Small intestine (tissue), 7 donors: ENCODE data around the gene SYNDIG1L. TPM values are rescaled to one million over a fixed set of nuclear protein-coding genes. Genes with fewer than 3 reads are reported as not detected.

Experiments used
- DNase-seq, 2 donors: peaks; one replicate each; pipeline versions ENCODE4 v3.0.0 to v3.0.0-alpha.2; 2013
- FAIRE-seq: peaks from 2 replicates; lab custom pipeline; 2012; peaks lifted over from hg19 to GRCh38; lab: Jason Lieb, UNC
- H3K27ac ChIP-seq, 3 donors: one replicate each; pipeline ENCODE4 v1.5.1; 2013; ENCODE audit warnings: low read length in 2 of 3, mild to moderate bottlenecking in 2 of 3, control low read depth in 1 of 3, inconsistent platforms in 1 of 3, low read depth in 1 of 3, moderate library complexity in 1 of 3
- H3K27me3 ChIP-seq, 3 donors: one replicate each; pipeline ENCODE4 v1.6.1; 2013; ENCODE audit warnings: low read length in 3 of 3, inconsistent platforms in 1 of 3; ENCODE audit not compliant: control insufficient read depth in 3 of 3, insufficient read depth in 3 of 3
- H3K36me3 ChIP-seq, 3 donors: one replicate each; pipeline ENCODE4 v1.6.1; 2013; ENCODE audit warnings: low read length in 3 of 3, inconsistent platforms in 1 of 3, low read depth in 1 of 3, mild to moderate bottlenecking in 1 of 3, moderate library complexity in 1 of 3; ENCODE audit not compliant: control insufficient read depth in 3 of 3, insufficient read depth in 2 of 3
- H3K4me1 ChIP-seq, 3 donors: one replicate each; pipeline ENCODE4 v1.6.1; 2013; ENCODE audit warnings: low read length in 2 of 3, inconsistent platforms in 1 of 3, low read depth in 1 of 3, mild to moderate bottlenecking in 1 of 3, moderate library complexity in 1 of 3; ENCODE audit not compliant: control insufficient read depth in 3 of 3, insufficient read depth in 2 of 3
- H3K4me3 ChIP-seq, 3 donors: one replicate each; pipeline ENCODE4 v1.5.1; 2013; ENCODE audit warnings: low read length in 3 of 3, control low read depth in 1 of 3, inconsistent platforms in 1 of 3, low read depth in 1 of 3, mild to moderate bottlenecking in 1 of 3, moderate library complexity in 1 of 3
- H3K9me3 ChIP-seq, 2 donors: one replicate each; pipeline ENCODE4 v1.6.1; 2013; ENCODE audit warnings: low read depth in 1 of 2, low read length in 1 of 2; ENCODE audit not compliant: control insufficient read depth in 2 of 2, insufficient read depth in 1 of 2
- WGBS, 3 donors: extraction: QIAGEN DNeasy Blood & Tissue Kit; methylation state at CpG; one replicate each; pipeline ENCODE4 v1.1.7; 2013; 5-methylcytosine and 5-hydroxymethylcytosine counted together
- polyA plus RNA-seq, 4 donors: library from polyadenylated mRNA; stranded (reverse) in 3 of 4; unstranded in 1 of 4; fragments of 200-250 nt in 3 of 4; fragments of 120-200 nt in 1 of 4; gene quantifications; one replicate each; pipeline versions ENCODE4 v1.2.1 to v1.2.3, GENCODE V29; 2013
- donor health status: healthy with polysubstance abuse.
- donor health status: control.
- donor health status: control.
- donor health status: Bipolar disorder and iron deficiency.
- donor health status: healthy.

Gene SYNDIG1L
- polyA plus RNA-seq, 4 donors, result 0.06 to 3.0 TPM; not detected in 2

DNA sequence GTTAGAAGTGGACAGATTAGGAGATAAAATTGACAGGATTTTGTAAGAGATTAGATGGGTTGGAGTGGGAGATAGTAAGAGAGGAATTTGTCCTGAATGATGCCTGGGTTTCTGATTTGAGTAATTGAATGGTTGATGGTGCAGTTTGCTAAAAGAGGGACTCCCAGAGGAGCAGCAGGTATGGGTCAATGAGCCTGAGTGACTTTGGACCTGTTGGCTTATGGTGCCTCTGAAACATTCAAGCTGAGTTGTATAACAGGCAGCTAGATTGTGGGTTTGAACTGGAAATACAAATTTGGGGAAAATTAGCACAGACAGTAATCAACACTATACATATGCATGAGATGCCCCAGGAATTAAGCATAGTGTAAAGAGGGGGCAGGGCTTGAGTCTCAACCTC, 16.7 kb upstream of the SYNDIG1L start:
- Histone ChIP-seq H3K27ac (no peak overlapping the region), H3K36me3 (no peaks in the 10 kb centered on the region), H3K9me3 (no peaks in the 10 kb centered on the region), H3K4me1 (no peaks in the 10 kb centered on the region), H3K4me3 (no peak overlapping the region), H3K27me3 (no peaks in the 10 kb centered on the region)
- FAIRE-seq (no peak), DNase-seq (no peak)

DNA sequence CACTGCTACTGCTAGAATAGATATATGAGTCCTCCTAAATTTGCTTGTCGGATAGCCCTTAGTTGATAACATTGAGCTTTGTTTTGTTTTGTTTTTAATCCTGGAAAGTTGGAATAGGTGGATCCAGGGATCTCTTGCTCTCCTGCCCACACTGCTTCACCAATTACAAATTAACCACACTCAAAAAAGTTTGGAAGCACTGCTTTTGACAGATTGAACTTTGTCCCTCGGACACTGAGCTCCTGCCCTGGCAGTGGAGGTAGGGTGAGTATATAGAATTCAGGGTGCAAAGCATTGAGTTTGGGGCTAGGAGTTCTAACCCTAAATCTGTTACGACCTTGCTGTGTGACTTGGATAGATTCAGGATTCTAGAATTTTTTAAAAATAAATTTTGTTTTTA, 15.1 kb upstream of the SYNDIG1L start:
- Histone ChIP-seq H3K9me3 (no peaks in the 10 kb centered on the region), H3K27ac (no peak overlapping the region), H3K27me3 (no peaks in the 10 kb centered on the region), H3K36me3 (no peaks in the 10 kb centered on the region), H3K4me3 (no peak overlapping the region), H3K4me1 (no peaks in the 10 kb centered on the region)
- 67 to 76% (median 68%) methylated on average over 3 of the region's 3 CpGs for WGBS, 3 donors
- DNase-seq, result no peak
- FAIRE-seq, result no peak

DNA sequence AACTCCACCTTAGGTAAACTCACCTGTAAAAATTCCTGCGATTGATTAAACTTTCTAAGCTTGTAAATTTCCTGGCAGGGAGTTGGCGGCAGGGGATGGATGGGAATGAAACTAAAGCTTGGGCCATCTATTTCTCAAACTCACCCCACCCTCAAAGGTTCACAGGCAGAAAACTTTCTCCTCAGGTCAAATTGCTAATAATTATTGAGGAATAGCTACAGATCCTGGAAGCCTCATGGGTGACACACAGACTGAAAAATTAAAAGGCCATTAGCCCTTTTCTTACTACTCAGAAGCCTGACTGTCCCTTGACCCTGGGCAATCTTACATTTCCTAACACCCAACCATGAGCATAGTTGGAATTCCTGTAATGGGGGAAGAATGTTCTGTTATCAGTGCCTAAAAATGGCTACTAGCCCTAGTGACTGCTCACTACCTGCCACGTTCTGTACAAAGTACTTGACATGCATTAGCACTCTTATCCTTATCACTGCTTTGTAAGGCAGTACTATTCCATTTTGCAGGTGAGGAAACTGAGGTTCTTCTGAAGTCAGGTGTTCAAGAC, 12.4 kb upstream of the SYNDIG1L start:
- WGBS, 3 donors, result 27 to 57% (median 39%) methylated on average over 3 of the region's 3 CpGs
- no peaks in the 10 kb centered on the region for H3K9me3 ChIP-seq
- no peak overlapping the region for H3K4me3 ChIP-seq
- FAIRE-seq (no peak), DNase-seq (no peak)
- no peaks in the 10 kb centered on the region for H3K4me1 ChIP-seq
- no peak overlapping the region for H3K27ac ChIP-seq
- no peaks in the 10 kb centered on the region for H3K36me3 ChIP-seq
- H3K27me3 ChIP-seq, result peaks cover 0 to 3% (median 0%) of the 10 kb centered on the region in 3 donors

- H3K4me1 ChIP-seq, result no peaks in the 10 kb centered on the region
- WGBS, 3 donors, result 22 to 35% (median 22%) methylated on average over 3 of the region's 3 CpGs
- no peak overlapping the region for H3K4me3 ChIP-seq
- no peaks in the 10 kb centered on the region for H3K36me3 ChIP-seq
- peaks cover 0 to 3% (median 0%) of the 10 kb centered on the region in 3 donors for H3K27me3 ChIP-seq
- no peaks in the 10 kb centered on the region for H3K9me3 ChIP-seq
- DNase-seq (no peak), FAIRE-seq (no peak)
- H3K27ac ChIP-seq, result no peak overlapping the region
Observed at GRCh38 chr14:74437496-74438053, 11.6 kb upstream of the SYNDIG1L start.

DNA sequence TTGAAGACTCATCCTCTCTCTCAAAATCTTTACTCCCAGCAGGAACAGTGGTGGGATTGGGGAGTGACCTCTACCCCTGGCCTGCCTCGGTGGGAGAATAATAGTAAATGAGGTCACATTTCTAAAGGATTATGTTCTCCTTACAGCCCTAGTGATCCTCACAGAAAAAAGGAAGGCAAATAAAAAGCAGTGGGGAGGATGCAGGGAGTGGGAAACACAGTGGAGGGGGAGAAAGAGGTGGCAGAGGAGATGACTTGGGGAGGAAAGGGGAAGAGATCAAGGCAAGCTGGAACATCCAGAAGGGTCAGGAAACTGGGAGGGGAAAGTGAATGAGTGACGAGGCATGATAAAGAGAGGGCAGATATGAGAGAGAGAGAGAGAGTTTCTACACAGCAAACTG, 8.3 kb upstream of the SYNDIG1L start:
- Histone ChIP-seq H3K27me3 (peaks cover 0 to 3% (median under 1%) of the 10 kb centered on the region in 3 donors), H3K27ac (no peak overlapping the region), H3K4me3 (no peak overlapping the region), H3K4me1 (no peaks in the 10 kb centered on the region), H3K9me3 (no peaks in the 10 kb centered on the region), H3K36me3 (no peaks in the 10 kb centered on the region)
- no peak for DNase-seq
- 18 to 35% (median 26%) methylated on average over 2 of the region's 2 CpGs for WGBS, 3 donors
- no peak for FAIRE-seq

GRCh38 chr14:74429991-74430390, 4.0 kb upstream of the SYNDIG1L start:
- H3K4me3 ChIP-seq, result no peak overlapping the region
- no peaks in the 10 kb centered on the region for H3K36me3 ChIP-seq
- H3K27ac ChIP-seq, result no peak overlapping the region
- no peaks in the 10 kb centered on the region for H3K9me3 ChIP-seq
- H3K27me3 ChIP-seq, result peaks cover 0 to 23% (median 11%) of the 10 kb centered on the region in 3 donors
- FAIRE-seq, result no peak
- no peaks in the 10 kb centered on the region for H3K4me1 ChIP-seq
- no peak for DNase-seq
- WGBS, 3 donors, result 83 to 88% (median 85%) methylated on average over 7 of the region's 7 CpGs

DNA sequence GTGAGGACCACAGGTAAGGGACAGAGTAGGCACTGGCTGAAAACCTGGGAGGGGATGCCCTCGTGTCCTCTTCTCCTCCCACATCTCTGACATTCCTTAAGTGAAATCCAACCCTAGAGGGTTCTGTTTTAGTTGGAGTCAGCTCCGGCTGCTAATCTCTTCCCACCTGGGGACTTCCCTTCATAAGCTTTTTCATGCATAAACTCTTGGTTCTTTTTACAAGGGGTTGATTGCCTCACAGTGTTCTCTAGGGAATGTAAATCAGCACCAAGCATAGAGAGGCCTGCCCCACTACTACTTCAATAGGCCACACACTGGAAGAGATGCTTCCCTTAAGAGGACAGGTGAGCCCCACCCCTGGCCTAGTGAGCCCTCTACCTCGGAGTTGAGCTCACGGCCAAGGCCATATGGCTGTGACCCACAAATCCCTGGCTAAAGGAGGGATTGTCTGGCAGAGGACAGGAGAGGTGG, 3.2 kb upstream of the SYNDIG1L start:
- FAIRE-seq (no peak), DNase-seq (no peak)
- WGBS, 3 donors, result 36 to 49% (median 46%) methylated on average over 4 of the region's 4 CpGs
- Histone ChIP-seq H3K27ac (no peak overlapping the region), H3K4me1 (no peaks in the 10 kb centered on the region), H3K36me3 (no peaks in the 10 kb centered on the region), H3K27me3 (peaks cover 0 to 27% (median 12%) of the 10 kb centered on the region in 3 donors), H3K4me3 (no peak overlapping the region), H3K9me3 (no peaks in the 10 kb centered on the region)

DNA sequence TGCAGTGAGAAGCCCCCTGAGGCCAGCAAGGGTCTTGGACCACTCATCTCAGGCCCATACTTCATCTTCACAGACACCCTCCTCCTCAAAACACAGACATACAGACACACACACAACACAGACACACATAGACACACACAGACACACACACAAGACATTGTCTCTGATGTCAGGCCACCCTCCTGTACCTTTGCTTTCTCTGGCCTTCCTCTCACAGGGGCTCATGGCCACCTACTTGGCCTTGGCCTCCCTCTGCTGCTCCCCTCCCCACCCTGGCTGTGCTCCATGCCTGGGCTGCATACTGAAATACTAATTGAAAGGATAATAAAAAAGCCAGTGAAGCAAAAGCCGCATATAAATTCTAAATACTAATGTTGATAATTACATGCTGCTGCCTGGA, 1.6 kb upstream of the SYNDIG1L start:
- Histone ChIP-seq H3K9me3 (no peaks in the 10 kb centered on the region), H3K27me3 (peaks cover 0 to 31% (median 12%) of the 10 kb centered on the region in 3 donors), H3K27ac (no peak overlapping the region), H3K36me3 (no peaks in the 10 kb centered on the region), H3K4me1 (no peaks in the 10 kb centered on the region), H3K4me3 (no peak overlapping the region)
- WGBS, 3 donors, result 70 to 88% (median 86%) methylated on average over 1 of the region's 1 CpG
- FAIRE-seq, result no peak
- DNase-seq, result no peak
